GM18508 (cell line): Measurements from ENCODE around the gene COA4.
"Not testable (repeated sequence)": the region's sequence is repeated elsewhere in the genome, so short reads cannot be mapped to it uniquely, and the experiment has no call there.

ENCODE experiments used
- ATAC-seq: cut with Tn5 transposase; IDR thresholded peaks from one replicate; pipeline ENCODE4 v1.9.1; 2021; ENCODE audit warnings: moderate number of reproducible peaks; ENCODE audit not compliant: insufficient read depth, unreplicated experiment

COA4 gene

GRCh38 chr11:73876424-73877310, at the start of gene COA4, which contains the start of gene PAAF1:
Gene COA4, minus strand, starts transcription at chr11:73876846. Its CDS starts 3,468 bp downstream, at chr11:73873378.
Gene PAAF1, plus strand, starts transcription at chr11:73876999. Its CDS starts 23 bp downstream, at chr11:73877022.
- peak; percentile 89 for ATAC-seq

GRCh38 chr11:73921180-73921579, 44.5 kb upstream of the COA4 start:
- ATAC-seq = no peak

GRCh38 chr11:73916435-73916834, 39.8 kb upstream of the COA4 start:
- ATAC-seq = no peak

GRCh38 chr11:73914284-73914683, 37.6 kb upstream of the COA4 start:
- no peak for ATAC-seq

GRCh38 chr11:73913472-73913871, 36.8 kb upstream of the COA4 start:
- no peak for ATAC-seq

- ATAC-seq = no peak
Measured at GRCh38 chr11:73912026-73912425, 35.4 kb upstream of the COA4 start.

- no peak for ATAC-seq
Measured at GRCh38 chr11:73907191-73907590, 30.5 kb upstream of the COA4 start.

GRCh38 chr11:73902303-73902702, 25.7 kb upstream of the COA4 start:
- no peak for ATAC-seq

GRCh38 chr11:73894725-73895335, 18.2 kb upstream of the COA4 start:
- ATAC-seq = no peak

GRCh38 chr11:73893041-73893440, 16.4 kb upstream of the COA4 start:
- no peak for ATAC-seq

- no peak for ATAC-seq
Measured at GRCh38 chr11:73889536-73889935, 12.9 kb upstream of the COA4 start.

GRCh38 chr11:73889019-73889418, 12.4 kb upstream of the COA4 start:
- no peak for ATAC-seq

GRCh38 chr11:73888244-73888643, 11.6 kb upstream of the COA4 start:
- ATAC-seq = no peak

- no peak for ATAC-seq
Measured at GRCh38 chr11:73883856-73884255, 7.2 kb upstream of the COA4 start.

- ATAC-seq = not testable (repeated sequence)
Measured at GRCh38 chr11:73880449-73880848, 3.8 kb upstream of the COA4 start.

- no peak for ATAC-seq
Measured at GRCh38 chr11:73878771-73879170, 2.1 kb upstream of the COA4 start.

- no peak for ATAC-seq
Measured at GRCh38 chr11:73875840-73876239, 806 bp downstream of the COA4 start.

- no peak for ATAC-seq
Measured at GRCh38 chr11:73875380-73875779, 1.3 kb downstream of the COA4 start.

- ATAC-seq = no peak
Measured at GRCh38 chr11:73872749-73873357, 3.8 kb downstream of the COA4 start.

GRCh38 chr11:73870261-73870660, 6.4 kb downstream of the COA4 start:
- no peak for ATAC-seq

GRCh38 chr11:73869332-73869949, 7.2 kb downstream of the COA4 start:
- no peak for ATAC-seq
